ENCODE results near the gene BMPER.

BMPER gene

GRCh38 chr7:34084651-34085050, 179.3 kb downstream of the BMPER start:
- TF ChIP-seq CTCF (conservative IDR thresholded peaks at IDR 0.05; ENCODE audit: low read depth, low read length), result no peak

GRCh38 chr7:34086064-34086463, 180.7 kb downstream of the BMPER start:
- DNase-seq (ENCODE audit: low read depth), result no peak
- no peak overlapping the region for H3K4me3 ChIP-seq (ENCODE audit: low read length)
- no peak for TF ChIP-seq CTCF (conservative IDR thresholded peaks at IDR 0.05; ENCODE audit: low read depth, low read length)

More at GRCh38 chr7:34084651-34085050, 179.3 kb downstream of the BMPER start:
- no peak for DNase-seq (ENCODE audit: low read depth)
- H3K4me3 ChIP-seq (ENCODE audit: low read length), result no peak overlapping the region

- H3K4me3 ChIP-seq (ENCODE audit: low read length), result no peak overlapping the region
- TF ChIP-seq CTCF (conservative IDR thresholded peaks at IDR 0.05; ENCODE audit: low read depth, low read length), result no peak
- DNase-seq (ENCODE audit: low read depth), result no peak
Observed at GRCh38 chr7:34086981-34087380, 181.6 kb downstream of the BMPER start.

GRCh38 chr7:34087892-34088891, 182.9 kb downstream of the BMPER start:
- DNase-seq (ENCODE audit: low read depth), result no peak
- TF ChIP-seq CTCF (conservative IDR thresholded peaks at IDR 0.05; ENCODE audit: low read depth, low read length), result peak; percentile 81
- H3K4me3 ChIP-seq (ENCODE audit: low read length), result no peak overlapping the region

- TF ChIP-seq CTCF (conservative IDR thresholded peaks at IDR 0.05; ENCODE audit: low read depth, low read length), result no peak
- no peak for DNase-seq (ENCODE audit: low read depth)
- H3K4me3 ChIP-seq (ENCODE audit: low read length), result no peak overlapping the region
Observed at GRCh38 chr7:34090816-34091215, 185.5 kb downstream of the BMPER start.

- TF ChIP-seq CTCF (conservative IDR thresholded peaks at IDR 0.05; ENCODE audit: low read depth, low read length), result peak; percentile 68
- DNase-seq (ENCODE audit: low read depth), result no peak
- H3K4me3 ChIP-seq (ENCODE audit: low read length), result no peak overlapping the region
Observed at GRCh38 chr7:34091321-34091917, 186.1 kb downstream of the BMPER start.

Measured in retinal pigment epithelial cell (primary cell).